HCT116 (cell line): ENCODE measurements around the gene GNLY. TPM values are rescaled to one million over a fixed set of nuclear protein-coding genes. Genes with fewer than 3 reads are reported as not detected.

Experiments used
- ATAC-seq: fragments of 200-7000 bp; cut with Tn5 transposase; 2 replicates; pipeline ENCODE4 v1.9.1; 2020; ENCODE audit warnings: mild to moderate bottlenecking, moderate library complexity
- BruUV-seq: library from RNA; stranded (reverse); fragments of 400-500 nt; replicated peaks from 2 replicates; lab custom pipeline; 2021; lab: Mats Ljungman, UMichigan
- CTCF ChIA-PET: fragments of 300-600 bp; sonication (Branson Sonifier 250); formaldehyde crosslinking; loops from one replicate; lab custom pipeline; 2021; ENCODE audit warnings: antibody characterized with exemption; lab: Charles Lee
- POLR2A ChIA-PET: fragments of 300-600, 350-600 bp; sonication (Branson Sonifier 250); formaldehyde crosslinking; loops from one replicate; lab custom pipeline; 2021; ENCODE audit warnings: antibody characterized with exemption; lab: Charles Lee
- RAD21 ChIA-PET, 2 experiments: fragments of 300-600 bp; sonication (Branson Sonifier 250); formaldehyde crosslinking; loops; one replicate each; lab custom pipeline; 2023; ENCODE audit warnings: low total read pairs in 2 of 2; ENCODE audit not compliant: uncharacterized antibody in 2 of 2, unreplicated experiment in 2 of 2, low non-redundant PET in 1 of 2; lab: Charles Lee
- DNase-seq: peaks from one replicate; pipeline ENCODE4 v3.0.0-alpha.2; 2010; ENCODE audit warnings: low read depth, low spot score
- H2AFZ ChIP-seq: fragments of 200-600 bp; shearing (Covaris generic), sonication (generic); 2 replicates; pipeline ENCODE4 v1.6.1; 2017; ENCODE audit warnings: low read depth, mixed run types, mixed read lengths, antibody characterized with exemption, low read length; ENCODE audit not compliant: poor library complexity, severe bottlenecking
- H3K27ac ChIP-seq: 2 replicates; pipeline ENCODE4 v1.5.1; 2012; ENCODE audit warnings: low read depth, low read length
- H3K27me3 ChIP-seq: fragments of 200-600 bp; sonication (generic); 2 replicates; pipeline ENCODE4 v1.6.1; 2016; ENCODE audit warnings: mixed run types, low read length, mixed read lengths; ENCODE audit not compliant: insufficient read depth
- H3K36me3 ChIP-seq, 2 experiments: fragments of 200-500 bp in 1 of 2; fragments of 200-600 bp in 1 of 2; sonication (Bioruptor generic) in 1 of 2; sonication (generic) in 1 of 2; 2 replicates each; pipeline versions ENCODE4 v1.5.1 to v1.6.1; 2014 to 2016; ENCODE audit warnings: low read length in 2 of 2, inconsistent platforms in 1 of 2, mixed read lengths in 1 of 2, mixed run types in 1 of 2; ENCODE audit not compliant: insufficient read depth in 2 of 2, control insufficient read depth in 1 of 2
- H3K4me1 ChIP-seq, 2 experiments: fragments of 200-600 bp in 1 of 2; sonication (generic) in 1 of 2; 2 replicates each; pipeline versions ENCODE4 v1.5.1 to v1.6.1; 2012 to 2017; ENCODE audit warnings: low read length in 2 of 2, inconsistent platforms in 1 of 2, mild to moderate bottlenecking in 1 of 2, mixed read lengths in 1 of 2, mixed run types in 1 of 2, moderate library complexity in 1 of 2; ENCODE audit not compliant: insufficient read depth in 2 of 2, control insufficient read depth in 1 of 2
- H3K4me2 ChIP-seq: fragments of 200-600 bp; sonication (generic); 2 replicates; pipeline ENCODE4 v1.6.1; 2017; ENCODE audit warnings: mixed run types, low read length, mixed read lengths
- H3K4me3 ChIP-seq, 2 experiments: fragments of 200-600 bp in 1 of 2; sonication (generic) in 1 of 2; replicated peaks in 1 of 2; 2 replicates each; pipeline ENCODE4 v1.5.1; 2011 to 2016; ENCODE audit warnings: low read length in 2 of 2, control low read depth in 1 of 2, low read depth in 1 of 2, mild to moderate bottlenecking in 1 of 2, mixed read lengths in 1 of 2, mixed run types in 1 of 2
- H3K79me2 ChIP-seq: fragments of 200-600 bp; sonication (generic); 2 replicates; pipeline ENCODE4 v1.6.1; 2017; ENCODE audit warnings: mild to moderate bottlenecking, mixed run types, low read length, moderate library complexity, mixed read lengths; ENCODE audit not compliant: insufficient read depth
- H3K9ac ChIP-seq: fragments of 200-600 bp; sonication (generic); 2 replicates; pipeline ENCODE4 v1.6.1; 2016; ENCODE audit warnings: low read length, mixed read lengths
- H3K9me2 ChIP-seq: fragments of 200-600 bp; sonication (generic), shearing (Covaris generic); 2 replicates; pipeline ENCODE4 v1.6.1; 2017; ENCODE audit warnings: mixed run types, mild to moderate bottlenecking, moderate library complexity; ENCODE audit not compliant: insufficient read depth
- H3K9me3 ChIP-seq, 2 experiments: fragments of 200-500 bp in 1 of 2; fragments of 200-600 bp in 1 of 2; sonication (Bioruptor generic) in 1 of 2; sonication (generic) in 1 of 2; 2 replicates each; pipeline ENCODE4 v1.6.1; 2014 to 2017; ENCODE audit warnings: low read length in 2 of 2, mixed read lengths in 2 of 2, inconsistent platforms in 1 of 2, low read depth in 1 of 2, mild to moderate bottlenecking in 1 of 2, mixed run types in 1 of 2, moderate library complexity in 1 of 2; ENCODE audit not compliant: control insufficient read depth in 1 of 2, insufficient read depth in 1 of 2
- H4K20me1 ChIP-seq: fragments of 200-600 bp; sonication (generic), shearing (Covaris generic); 2 replicates; pipeline ENCODE4 v1.6.1; 2017; ENCODE audit warnings: mixed run types, mild to moderate bottlenecking, moderate library complexity; ENCODE audit not compliant: insufficient read depth
- CBX3 ChIP-seq: IDR thresholded peaks from 2 replicates; pipeline ENCODE4 v1.6.1; 2012; ENCODE audit warnings: low read depth
- CEBPB ChIP-seq: IDR thresholded peaks from 2 replicates; pipeline ENCODE4 v1.6.1; 2012; ENCODE audit warnings: low read depth
- EGR1 ChIP-seq: IDR thresholded peaks from 2 replicates; pipeline ENCODE4 v1.6.1; 2012; ENCODE audit warnings: low read depth
- ELF1 ChIP-seq: IDR thresholded peaks from 2 replicates; pipeline ENCODE4 v1.6.1; 2012; ENCODE audit warnings: low read depth, borderline replicate concordance
- EZH2 ChIP-seq: fragments of 200-600 bp; sonication (generic); IDR thresholded peaks from 2 replicates; pipeline ENCODE4 v1.6.1; 2017; ENCODE audit warnings: antibody characterized with exemption, mixed run types
- EZH2phosphoT487 ChIP-seq: fragments of 200-600 bp; IDR thresholded peaks from 2 replicates; pipeline ENCODE4 v1.6.1; 2018; ENCODE audit warnings: antibody characterized with exemption, borderline replicate concordance
- FOSL1 ChIP-seq: IDR thresholded peaks from 2 replicates; pipeline ENCODE4 v1.6.1; 2012; ENCODE audit warnings: low read depth
- JUND ChIP-seq: IDR thresholded peaks from 2 replicates; pipeline ENCODE4 v1.6.1; 2012
- POLR2A ChIP-seq: IDR thresholded peaks from 2 replicates; pipeline ENCODE4 v1.7.0; 2011; ENCODE audit warnings: borderline replicate concordance; ENCODE audit not compliant: insufficient read depth, insufficient read length; ENCODE audit errors: extremely low read depth
- POLR2AphosphoS5 ChIP-seq: IDR thresholded peaks from 2 replicates; pipeline ENCODE4 v1.6.1; 2011; ENCODE audit warnings: mild to moderate bottlenecking, low read depth, low read length, moderate library complexity
- SIN3A ChIP-seq: IDR thresholded peaks from 2 replicates; pipeline ENCODE4 v1.6.1; 2012; ENCODE audit warnings: low read depth
- SP1 ChIP-seq: IDR thresholded peaks from 2 replicates; pipeline ENCODE4 v1.6.1; 2012; ENCODE audit warnings: low read depth
- SRF ChIP-seq: IDR thresholded peaks from 2 replicates; pipeline ENCODE4 v1.6.1; 2012; ENCODE audit warnings: low read depth
- TCF7L2 ChIP-seq: IDR thresholded peaks from 2 replicates; pipeline ENCODE4 v1.7.0; 2011; ENCODE audit warnings: borderline replicate concordance, inconsistent platforms; ENCODE audit not compliant: insufficient read depth, insufficient read length; ENCODE audit errors: extremely low read depth
- YY1 ChIP-seq: IDR thresholded peaks from 2 replicates; pipeline ENCODE4 v1.6.1; 2011; ENCODE audit warnings: low read length, low read depth, moderate library complexity, mild to moderate bottlenecking; ENCODE audit not compliant: insufficient replicate concordance; ENCODE audit errors: extremely low read depth
- ZFX ChIP-seq: fragments of 450-650 bp; IDR thresholded peaks from 2 replicates; pipeline ENCODE4 v1.6.1; 2017
- intact Hi-C: fragments of 100-400 bp; cut with micrococcal nuclease; formaldehyde crosslinking; loops from 2 replicates; pipeline ENCODE4 v1.10.0; 2022
- total RNA-seq: library from RNA; stranded (reverse); gene quantifications from one replicate; pipeline ENCODE4 v1.2.1, GENCODE V29; 2021; ENCODE audit not compliant: unreplicated experiment
- TF ChIP-seq, protein P1 (sequence below): IDR thresholded peaks from 2 replicates; pipeline ENCODE4 v1.6.1; 2011; ENCODE audit warnings: mild to moderate bottlenecking, low read length, moderate library complexity; ENCODE audit not compliant: insufficient replicate concordance; ENCODE audit errors: extremely low read depth
- TF ChIP-seq, protein P2 (sequence below), 3 experiments: fragments of 200-600 bp in 1 of 3; sonication (generic) in 1 of 3; IDR thresholded peaks in 2 of 3; conservative IDR thresholded peaks in 1 of 3; 2 replicates each; pipeline ENCODE4 v1.5.1; 2012 to 2017; ENCODE audit warnings: low read depth in 2 of 3, low read length in 2 of 3, antibody characterized with exemption in 1 of 3, borderline replicate concordance in 1 of 3, control low read depth in 1 of 3, mild to moderate bottlenecking in 1 of 3, mixed read lengths in 1 of 3, mixed run types in 1 of 3, moderate library complexity in 1 of 3; ENCODE audit not compliant: insufficient read depth in 1 of 3
- TF ChIP-seq, protein P3 (sequence below): IDR thresholded peaks from 2 replicates; pipeline ENCODE4 v1.6.1; 2012; ENCODE audit warnings: low read depth
- TF ChIP-seq, protein P4 (sequence below): IDR thresholded peaks from 2 replicates; pipeline ENCODE4 v1.6.1; 2012

The GNLY gene
- total RNA-seq, 1 experiment from 2014 or later: 0.74 TPM

DNA sequence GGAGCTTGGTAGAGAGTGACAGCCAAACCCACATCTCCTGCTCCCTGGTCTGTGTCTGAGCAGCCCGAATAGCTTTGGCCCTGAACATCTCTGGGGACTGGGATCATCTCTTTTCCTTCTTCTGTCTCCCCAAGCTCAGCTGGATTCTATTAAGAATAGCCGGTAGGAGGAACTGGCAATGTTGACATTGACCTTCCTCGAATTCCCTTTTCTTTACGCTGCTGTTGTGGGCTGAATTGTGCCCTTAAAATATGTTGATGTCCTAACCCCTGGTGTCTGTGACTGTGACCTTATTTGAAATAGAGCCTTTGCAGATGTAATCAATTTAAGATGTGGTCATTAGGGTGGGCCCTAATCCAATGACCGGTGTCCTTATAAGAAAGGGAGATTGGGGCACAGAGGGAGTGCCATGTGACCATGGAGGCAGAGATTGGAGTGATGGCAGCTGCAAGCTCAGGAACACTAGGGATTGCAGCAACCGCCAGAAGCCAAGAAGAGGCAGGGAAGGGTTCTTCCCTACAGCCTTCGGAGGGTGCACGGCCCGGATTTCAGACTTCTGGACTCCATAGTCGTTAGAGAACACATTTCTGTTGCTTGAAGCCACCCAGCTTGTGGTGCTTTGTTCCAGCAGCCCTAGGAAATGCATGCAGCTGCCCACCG is 20.3 kb upstream of the GNLY start:
- Histone ChIP-seq H3K4me1 (peaks cover 1 to 2% of the 10 kb centered on the region in 2 experiments; a peak in 3 of 4 replicates), H3K4me2 (no peak overlapping the region), H3K79me2 (no peaks in the 10 kb centered on the region), H2AFZ (no peak overlapping the region), H3K27ac (no peak overlapping the region), H3K36me3 (no peaks in the 10 kb centered on the region), H3K9me2 (no peaks in the 10 kb centered on the region), H3K9me3 (no peaks in the 10 kb centered on the region), H3K27me3 (no peaks in the 10 kb centered on the region), H4K20me1 (no peaks in the 10 kb centered on the region), H3K9ac (no peak overlapping the region), H3K4me3 (no peak overlapping the region)
- ChIA-PET CTCF (no interaction called here), POLR2A (no interaction called here), RAD21 (no interaction called here)
- ATAC-seq (no peak), DNase-seq (no peak)
- BruUV-seq: no TSS peak
- intact Hi-C loops: no loop called here
- no peak for TF ChIP-seq YY1
- TF ChIP-seq, protein P1, sequence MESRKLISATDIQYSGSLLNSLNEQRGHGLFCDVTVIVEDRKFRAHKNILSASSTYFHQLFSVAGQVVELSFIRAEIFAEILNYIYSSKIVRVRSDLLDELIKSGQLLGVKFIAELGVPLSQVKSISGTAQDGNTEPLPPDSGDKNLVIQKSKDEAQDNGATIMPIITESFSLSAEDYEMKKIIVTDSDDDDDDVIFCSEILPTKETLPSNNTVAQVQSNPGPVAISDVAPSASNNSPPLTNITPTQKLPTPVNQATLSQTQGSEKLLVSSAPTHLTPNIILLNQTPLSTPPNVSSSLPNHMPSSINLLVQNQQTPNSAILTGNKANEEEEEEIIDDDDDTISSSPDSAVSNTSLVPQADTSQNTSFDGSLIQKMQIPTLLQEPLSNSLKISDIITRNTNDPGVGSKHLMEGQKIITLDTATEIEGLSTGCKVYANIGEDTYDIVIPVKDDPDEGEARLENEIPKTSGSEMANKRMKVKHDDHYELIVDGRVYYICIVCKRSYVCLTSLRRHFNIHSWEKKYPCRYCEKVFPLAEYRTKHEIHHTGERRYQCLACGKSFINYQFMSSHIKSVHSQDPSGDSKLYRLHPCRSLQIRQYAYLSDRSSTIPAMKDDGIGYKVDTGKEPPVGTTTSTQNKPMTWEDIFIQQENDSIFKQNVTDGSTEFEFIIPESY: no peak
- no peak for TF ChIP-seq FOSL1
- TF ChIP-seq, protein P2, sequence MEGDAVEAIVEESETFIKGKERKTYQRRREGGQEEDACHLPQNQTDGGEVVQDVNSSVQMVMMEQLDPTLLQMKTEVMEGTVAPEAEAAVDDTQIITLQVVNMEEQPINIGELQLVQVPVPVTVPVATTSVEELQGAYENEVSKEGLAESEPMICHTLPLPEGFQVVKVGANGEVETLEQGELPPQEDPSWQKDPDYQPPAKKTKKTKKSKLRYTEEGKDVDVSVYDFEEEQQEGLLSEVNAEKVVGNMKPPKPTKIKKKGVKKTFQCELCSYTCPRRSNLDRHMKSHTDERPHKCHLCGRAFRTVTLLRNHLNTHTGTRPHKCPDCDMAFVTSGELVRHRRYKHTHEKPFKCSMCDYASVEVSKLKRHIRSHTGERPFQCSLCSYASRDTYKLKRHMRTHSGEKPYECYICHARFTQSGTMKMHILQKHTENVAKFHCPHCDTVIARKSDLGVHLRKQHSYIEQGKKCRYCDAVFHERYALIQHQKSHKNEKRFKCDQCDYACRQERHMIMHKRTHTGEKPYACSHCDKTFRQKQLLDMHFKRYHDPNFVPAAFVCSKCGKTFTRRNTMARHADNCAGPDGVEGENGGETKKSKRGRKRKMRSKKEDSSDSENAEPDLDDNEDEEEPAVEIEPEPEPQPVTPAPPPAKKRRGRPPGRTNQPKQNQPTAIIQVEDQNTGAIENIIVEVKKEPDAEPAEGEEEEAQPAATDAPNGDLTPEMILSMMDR (IDR thresholded peaks at IDR 0.05 in 2 of 3, conservative IDR thresholded peaks at IDR 0.05 in 1 of 3; ENCODE audit: borderline replicate concordance in 1 of 3, insufficient read depth in 1 of 3, low read depth in 2 of 3, low read length in 2 of 3): no peak
- no peak for TF ChIP-seq ZFX
- TF ChIP-seq, protein P3, sequence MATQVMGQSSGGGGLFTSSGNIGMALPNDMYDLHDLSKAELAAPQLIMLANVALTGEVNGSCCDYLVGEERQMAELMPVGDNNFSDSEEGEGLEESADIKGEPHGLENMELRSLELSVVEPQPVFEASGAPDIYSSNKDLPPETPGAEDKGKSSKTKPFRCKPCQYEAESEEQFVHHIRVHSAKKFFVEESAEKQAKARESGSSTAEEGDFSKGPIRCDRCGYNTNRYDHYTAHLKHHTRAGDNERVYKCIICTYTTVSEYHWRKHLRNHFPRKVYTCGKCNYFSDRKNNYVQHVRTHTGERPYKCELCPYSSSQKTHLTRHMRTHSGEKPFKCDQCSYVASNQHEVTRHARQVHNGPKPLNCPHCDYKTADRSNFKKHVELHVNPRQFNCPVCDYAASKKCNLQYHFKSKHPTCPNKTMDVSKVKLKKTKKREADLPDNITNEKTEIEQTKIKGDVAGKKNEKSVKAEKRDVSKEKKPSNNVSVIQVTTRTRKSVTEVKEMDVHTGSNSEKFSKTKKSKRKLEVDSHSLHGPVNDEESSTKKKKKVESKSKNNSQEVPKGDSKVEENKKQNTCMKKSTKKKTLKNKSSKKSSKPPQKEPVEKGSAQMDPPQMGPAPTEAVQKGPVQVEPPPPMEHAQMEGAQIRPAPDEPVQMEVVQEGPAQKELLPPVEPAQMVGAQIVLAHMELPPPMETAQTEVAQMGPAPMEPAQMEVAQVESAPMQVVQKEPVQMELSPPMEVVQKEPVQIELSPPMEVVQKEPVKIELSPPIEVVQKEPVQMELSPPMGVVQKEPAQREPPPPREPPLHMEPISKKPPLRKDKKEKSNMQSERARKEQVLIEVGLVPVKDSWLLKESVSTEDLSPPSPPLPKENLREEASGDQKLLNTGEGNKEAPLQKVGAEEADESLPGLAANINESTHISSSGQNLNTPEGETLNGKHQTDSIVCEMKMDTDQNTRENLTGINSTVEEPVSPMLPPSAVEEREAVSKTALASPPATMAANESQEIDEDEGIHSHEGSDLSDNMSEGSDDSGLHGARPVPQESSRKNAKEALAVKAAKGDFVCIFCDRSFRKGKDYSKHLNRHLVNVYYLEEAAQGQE: no peak
- TF ChIP-seq POLR2AphosphoS5: no peak
- TF ChIP-seq TCF7L2: no peak
- no peak for TF ChIP-seq SRF
- TF ChIP-seq EGR1: no peak
- no peak for TF ChIP-seq JUND
- no peak for TF ChIP-seq ELF1
- TF ChIP-seq EZH2phosphoT487: no peak
- TF ChIP-seq CEBPB: no peak
- no peak for TF ChIP-seq POLR2A
- TF ChIP-seq CBX3: no peak
- no peak for TF ChIP-seq SP1
- TF ChIP-seq, protein P4, sequence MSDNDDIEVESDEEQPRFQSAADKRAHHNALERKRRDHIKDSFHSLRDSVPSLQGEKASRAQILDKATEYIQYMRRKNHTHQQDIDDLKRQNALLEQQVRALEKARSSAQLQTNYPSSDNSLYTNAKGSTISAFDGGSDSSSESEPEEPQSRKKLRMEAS: no peak
- no peak for TF ChIP-seq SIN3A
- no peak for TF ChIP-seq EZH2
